Stimulated activated CD8-positive, alpha-beta memory T cell treated with anti-CD3 and anti-CD28 coated beads, Interleukin-12 subunit alpha, Interleukin-12 subunit beta, amount 100 ng/mL, for 4 hours (primary cell): Measurements from ENCODE around the gene SRPRB.
"Not testable (repeated sequence)": the region's sequence is repeated elsewhere in the genome, so short reads cannot be mapped to it uniquely, and the experiment has no call there.

Source experiments
- DNase-seq: peaks from one replicate; pipeline ENCODE4 v3.0.0-alpha.2; 2020; ENCODE audit warnings: low read depth

The SRPRB gene

DNA sequence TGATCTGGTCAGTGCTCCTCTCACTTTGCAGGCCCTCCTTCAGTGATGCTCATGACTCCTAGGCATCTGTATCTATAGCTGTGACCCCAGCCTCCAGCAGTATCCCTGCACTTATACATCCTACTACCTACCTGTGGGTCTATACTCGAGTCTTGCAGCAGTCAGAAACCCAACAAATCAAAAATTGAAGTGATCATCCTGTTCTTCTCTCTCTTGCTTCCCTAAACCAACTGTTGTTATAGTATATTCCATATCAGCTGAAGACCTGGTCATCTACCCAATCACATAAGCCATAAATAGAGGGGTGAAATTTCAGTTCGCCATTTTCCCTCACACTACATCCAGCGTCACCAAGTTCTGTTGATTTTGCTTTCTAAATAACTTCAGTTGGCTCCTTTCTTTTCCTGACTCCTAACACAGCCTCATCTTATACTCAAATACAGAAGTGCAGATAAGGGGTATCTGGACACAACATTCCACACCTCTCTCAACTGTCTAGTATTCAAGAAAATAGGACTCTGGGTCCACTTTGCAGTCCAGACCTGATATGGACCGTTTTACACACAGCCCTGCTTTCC lies 25.9 kb upstream of the SRPRB start:
- DNase-seq = no peak

DNA sequence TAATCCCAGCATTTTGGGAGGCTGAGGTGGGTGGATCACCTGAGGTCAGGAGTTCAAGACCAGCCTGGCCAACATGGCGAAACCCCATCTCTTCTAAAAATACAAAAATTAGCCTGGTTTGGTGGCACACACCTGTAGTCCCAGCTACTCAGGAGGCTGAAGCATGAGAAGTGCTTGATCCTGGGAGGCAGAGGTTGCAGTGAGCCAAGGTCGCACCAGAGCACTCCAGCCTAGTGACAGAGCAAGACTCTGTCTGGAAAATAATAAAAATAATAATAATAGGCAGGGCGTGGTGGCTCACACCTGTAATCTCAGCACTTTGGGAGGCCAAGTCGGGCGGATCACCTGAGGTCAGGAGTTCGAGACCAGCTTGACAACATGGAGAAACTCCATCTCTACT lies 24.9 kb upstream of the SRPRB start:
- DNase-seq = not testable (repeated sequence)

GRCh38 chr3:133781570-133781969 lies 24.0 kb upstream of the SRPRB start:
- DNase-seq = no peak

- no peak for DNase-seq
Measured at GRCh38 chr3:133782454-133782853, 23.2 kb upstream of the SRPRB start.

DNA sequence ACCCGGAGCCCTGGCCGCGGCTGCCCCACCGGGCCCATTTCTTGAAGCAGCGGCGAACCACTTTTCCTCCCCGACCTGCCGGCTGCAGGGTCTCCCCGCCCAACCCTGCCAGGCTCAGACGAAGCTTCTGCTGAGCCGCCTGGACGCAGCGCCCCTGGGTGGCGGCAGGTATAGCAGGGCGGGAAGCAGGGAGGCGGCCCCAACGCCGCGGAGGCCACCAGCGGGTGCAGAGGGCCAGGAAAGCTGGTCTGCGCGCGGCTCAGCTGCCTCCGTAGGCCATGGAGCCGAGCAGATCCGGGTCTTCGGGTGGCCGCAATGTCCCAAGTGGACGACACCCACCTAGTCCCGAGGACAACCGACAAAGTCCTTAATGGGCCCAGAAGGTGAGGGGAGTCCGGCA lies 21.9 kb upstream of the SRPRB start:
- DNase-seq = no peak

DNA sequence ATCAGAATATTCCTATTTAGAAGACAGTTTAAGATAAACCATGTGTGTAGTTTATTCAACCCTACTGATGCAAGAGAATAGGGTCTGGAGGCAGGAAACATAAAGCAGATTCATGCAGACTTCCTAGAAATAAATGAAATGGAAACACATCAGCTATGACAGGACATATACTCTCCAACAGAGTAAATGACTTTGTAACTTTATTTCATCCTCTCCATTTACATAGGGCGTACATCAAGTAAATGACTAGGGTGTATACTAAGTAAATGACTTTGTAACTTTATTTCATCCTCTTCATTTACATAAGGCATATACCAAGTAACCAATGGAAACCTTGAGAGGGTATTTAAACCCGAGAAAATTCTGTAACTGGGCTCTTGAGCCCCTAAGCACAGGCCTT lies 17.6 kb upstream of the SRPRB start:
- DNase-seq = no peak

DNA sequence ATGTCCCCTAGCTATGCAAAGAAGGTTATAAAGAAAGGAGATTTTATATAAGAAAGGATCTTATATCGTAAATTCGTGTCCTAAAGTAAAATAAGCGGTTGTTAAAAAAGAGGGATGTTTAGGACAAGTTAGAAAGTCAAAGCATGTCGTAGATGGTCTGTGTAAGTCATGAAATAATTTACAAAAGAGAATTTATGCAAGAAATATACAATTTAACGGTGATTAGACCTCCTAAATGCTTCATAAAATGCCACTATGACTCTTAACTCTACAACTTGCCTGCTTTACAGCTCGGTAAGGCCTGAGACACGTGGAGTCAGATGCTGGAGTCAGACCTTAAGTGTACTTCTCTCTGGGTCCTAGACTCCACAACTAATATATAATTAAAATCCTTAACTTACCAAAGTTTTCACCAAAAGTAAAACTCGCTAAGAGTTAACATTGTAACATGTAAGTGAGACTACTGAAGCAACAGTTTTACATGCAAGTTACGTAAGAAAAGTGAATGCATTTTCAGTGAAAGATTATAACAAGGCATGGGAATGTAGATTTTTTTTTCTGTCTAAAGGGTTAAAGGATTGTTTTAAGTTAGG lies 13.3 kb upstream of the SRPRB start:
- no peak for DNase-seq

DNA sequence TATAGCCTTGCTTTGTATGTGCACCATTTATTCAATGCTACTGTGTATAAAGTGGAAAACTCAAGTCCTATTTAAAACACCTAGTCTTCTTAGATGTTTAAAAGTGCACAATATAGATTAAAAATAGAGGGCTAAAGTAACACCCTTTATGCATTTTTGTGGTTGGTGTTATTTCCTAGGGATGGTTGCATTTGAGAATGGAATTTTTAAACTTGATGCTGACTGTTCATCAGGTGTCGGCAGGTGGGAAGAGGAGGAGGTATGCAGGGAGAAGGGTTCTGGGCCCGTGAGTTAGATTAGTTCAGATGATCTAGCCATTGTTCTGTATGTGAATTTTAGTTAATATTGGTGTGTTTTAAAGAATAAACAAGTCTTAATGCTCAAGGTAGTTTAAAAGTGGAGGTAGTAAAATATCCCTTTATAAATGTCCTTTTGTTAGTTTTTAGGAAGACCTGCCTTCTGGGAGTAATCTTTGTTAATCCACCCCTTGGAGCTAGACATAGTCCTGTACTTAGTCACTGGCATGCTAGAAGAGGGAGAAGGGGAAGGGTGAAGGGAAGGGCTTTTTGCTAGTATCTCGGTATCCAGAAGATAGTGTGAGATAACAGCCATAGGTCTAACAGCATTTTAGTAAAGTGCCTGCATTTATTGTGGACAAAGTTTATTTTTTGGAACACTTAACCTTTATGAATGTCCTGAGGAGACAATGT lies 8.1 kb upstream of the SRPRB start:
- no peak for DNase-seq

DNA sequence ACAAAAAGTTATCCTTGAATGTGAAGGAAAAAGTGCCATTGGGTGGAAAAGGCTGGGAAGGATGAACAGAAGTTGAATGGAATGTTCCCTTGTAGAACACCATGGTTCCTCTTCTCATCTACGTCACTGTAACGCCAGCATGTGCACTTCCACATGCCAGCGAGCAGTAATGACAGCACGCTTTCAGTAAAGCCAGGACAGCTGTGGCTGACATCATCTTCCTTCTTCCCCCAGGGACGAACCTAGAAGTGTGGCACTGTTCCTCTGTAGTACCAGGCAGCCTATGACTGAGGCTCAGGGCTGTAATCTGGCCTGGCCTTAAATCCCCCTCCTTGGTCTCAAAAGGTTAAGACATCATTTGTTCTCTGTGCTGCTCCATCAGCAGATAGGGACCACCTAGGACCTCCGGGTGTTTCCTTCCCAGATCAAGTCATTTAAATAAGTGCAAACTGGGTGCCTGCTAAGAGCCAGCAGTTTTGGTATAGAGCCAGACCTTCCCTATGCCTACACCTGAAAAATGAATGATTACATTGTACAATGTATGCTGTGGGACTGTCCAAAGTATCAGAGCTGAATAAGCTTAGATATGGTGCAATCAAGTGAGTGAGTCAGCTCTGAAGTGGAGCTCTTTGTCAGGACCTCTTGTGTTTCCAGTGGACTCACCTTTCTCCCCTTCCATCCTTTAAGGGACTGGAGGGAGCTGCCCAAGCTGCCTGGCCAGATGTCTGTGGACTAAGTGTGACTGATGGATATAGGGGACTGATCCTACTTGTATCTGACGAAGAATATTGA lies 5.6 kb upstream of the SRPRB start:
- no peak for DNase-seq

DNA sequence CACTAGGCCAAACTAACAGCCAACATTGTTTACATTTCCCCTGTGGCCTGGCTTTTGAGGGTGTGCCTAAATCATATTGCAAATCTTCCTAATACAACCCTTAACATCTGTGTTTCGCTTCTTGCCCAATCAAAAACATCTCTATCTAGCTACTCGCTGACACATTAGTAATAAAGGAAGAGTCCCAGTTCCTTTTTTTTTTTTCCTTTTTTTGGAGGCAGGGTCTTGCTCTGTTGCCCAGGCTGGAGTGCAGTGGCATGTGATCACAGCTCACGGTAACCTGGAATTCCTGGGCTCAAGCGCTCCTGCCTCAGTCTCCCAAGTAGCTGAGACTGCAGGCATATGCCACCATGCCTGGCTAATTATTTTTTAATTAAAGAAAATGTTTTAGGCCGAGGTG lies 2.1 kb upstream of the SRPRB start:
- DNase-seq = no peak

DNA sequence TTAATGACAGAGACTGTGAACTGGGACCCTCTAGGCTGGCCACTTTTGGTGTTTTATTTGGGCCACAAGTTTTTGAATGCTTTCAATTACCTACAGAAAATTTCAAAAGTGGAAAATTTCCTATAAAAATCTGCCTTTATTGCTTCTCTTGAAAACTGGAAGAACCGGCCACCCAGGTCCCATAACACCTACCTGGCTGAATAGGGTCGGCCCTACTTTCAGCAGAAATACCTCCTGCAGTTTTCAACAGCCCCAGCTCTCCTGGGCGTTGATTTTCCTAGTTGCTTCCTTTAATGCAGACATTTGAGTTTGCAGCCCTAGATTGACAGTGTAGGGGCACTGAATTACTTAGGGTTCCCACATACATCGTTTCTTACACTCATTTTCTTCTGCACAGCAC lies 719 bp upstream of the SRPRB start:
- no peak for DNase-seq

GRCh38 chr3:133805384-133805701 lies 272 bp upstream of the SRPRB start:
- DNase-seq = no peak

DNA sequence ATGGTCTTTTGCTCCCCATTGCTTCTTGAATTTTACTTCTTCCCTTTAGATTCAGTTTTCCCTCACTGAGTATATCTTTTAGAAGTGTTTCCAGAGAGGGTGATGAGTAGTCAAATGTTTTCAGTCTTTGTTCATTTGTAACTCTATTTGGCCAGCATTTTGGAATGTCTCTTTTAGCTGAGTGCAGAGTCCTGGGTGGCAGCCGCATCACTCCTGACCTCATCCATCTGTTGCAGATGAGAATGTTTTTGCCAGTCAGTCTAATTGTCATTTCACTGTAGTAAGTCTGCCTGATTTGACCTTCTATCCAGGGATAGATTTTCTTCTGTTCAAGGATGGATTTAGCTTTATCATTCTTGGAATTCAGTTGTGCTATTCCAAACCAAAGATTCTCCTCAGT lies 7.3 kb downstream of the SRPRB start:
- DNase-seq = no peak

GRCh38 chr3:133815386-133815785 lies 9.8 kb downstream of the SRPRB start:
- DNase-seq = no peak

DNA sequence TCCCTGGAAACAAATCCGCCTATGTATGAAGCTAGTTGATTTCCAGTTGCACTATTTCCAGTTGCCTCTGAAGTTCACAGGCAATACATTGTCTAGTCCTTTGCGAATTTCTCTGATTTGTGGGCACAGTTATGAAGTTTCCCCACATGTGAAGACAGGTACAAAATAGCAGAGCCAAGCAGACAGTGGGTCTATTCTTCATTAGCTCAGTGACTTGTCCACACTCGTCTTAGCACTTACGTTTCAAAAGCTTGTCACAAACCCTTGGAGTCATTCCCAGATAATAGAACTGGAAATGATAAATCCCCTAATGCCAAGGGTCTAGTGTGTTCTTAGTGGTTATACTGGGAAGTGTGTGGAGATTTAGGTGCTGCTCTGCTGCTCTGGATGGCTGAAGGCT lies 14.5 kb downstream of the SRPRB start:
- no peak for DNase-seq

DNA sequence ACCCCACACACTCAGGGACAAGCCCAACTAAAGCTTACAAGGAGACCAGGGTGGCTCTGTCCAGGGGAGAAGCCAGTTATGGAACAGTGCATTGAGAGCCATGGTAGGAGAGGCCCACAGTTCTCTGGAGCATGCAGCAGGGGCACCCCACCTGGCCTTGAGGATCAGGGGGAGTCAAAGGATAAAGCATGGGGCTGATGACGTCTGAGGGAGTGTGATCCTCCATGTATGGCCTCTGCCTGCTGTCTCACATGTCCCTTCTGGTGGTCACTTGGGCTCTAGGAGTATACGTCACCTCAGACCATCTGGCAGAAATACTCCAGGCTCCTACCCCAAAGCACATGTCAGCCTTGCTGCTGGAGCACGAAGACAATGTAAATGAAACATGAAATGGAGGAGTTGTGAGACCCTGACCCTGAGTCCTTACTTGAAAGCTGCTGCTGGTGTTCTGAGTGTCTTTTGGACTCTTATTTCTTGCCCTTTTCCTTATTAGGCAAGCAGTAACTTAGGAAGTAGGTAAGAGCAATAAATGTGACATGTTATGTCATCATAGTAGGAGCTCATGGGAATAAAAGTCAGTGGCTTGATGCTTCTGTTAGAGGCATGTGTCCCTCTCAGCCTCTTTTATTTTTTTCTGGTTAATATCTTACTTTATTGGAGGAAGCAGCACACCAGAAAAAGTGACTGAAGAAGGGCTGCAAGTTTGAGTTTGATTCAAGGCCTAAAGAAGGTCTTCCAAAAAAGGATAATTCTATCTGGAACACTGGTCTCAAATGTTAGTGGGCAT lies 15.5 kb downstream of the SRPRB start:
- DNase-seq = no peak

DNA sequence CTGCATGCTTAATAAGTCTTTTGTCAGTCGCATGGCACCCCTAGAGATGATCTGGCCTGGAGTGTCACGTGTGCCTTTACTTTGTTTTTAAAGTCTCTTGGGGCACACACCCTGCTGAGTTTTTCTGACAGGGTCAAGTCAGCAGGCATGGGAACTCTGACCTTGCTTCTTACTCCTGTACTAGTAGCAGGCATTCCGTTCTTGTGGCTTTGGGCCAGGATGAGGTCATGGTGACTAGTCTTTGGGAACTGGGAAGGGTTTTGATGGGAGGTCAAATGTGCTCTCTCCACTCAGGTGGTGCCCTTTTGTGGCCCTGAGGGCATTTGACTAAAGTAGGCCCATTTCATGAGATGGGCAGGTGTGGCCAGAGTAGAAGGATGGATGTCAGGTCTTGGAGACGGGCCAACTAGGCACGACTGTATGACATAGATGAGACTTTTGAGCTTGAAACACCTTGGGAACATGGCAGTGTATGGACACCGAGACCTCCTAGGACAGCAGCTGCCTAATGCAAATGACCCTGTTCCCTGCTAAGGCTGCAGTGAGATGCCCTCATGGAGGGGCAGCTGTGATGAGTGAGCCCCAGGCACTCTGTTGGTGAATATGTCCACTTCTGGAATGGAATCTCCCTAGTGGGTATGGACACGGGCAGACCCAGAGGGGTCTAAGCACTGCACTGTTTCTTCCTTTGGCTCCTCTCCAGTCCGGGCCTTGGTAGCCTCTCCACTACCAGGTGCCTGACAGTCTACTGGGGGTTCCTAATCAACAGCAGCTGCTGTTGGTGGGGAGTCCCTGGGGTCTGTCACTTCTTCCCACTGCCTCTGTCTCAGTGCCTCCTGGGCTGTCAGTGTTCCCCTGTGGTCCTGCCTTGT lies 16.4 kb downstream of the SRPRB start:
- no peak for DNase-seq

GRCh38 chr3:133824961-133825485 lies 19.4 kb downstream of the SRPRB start:
- no peak for DNase-seq

DNA sequence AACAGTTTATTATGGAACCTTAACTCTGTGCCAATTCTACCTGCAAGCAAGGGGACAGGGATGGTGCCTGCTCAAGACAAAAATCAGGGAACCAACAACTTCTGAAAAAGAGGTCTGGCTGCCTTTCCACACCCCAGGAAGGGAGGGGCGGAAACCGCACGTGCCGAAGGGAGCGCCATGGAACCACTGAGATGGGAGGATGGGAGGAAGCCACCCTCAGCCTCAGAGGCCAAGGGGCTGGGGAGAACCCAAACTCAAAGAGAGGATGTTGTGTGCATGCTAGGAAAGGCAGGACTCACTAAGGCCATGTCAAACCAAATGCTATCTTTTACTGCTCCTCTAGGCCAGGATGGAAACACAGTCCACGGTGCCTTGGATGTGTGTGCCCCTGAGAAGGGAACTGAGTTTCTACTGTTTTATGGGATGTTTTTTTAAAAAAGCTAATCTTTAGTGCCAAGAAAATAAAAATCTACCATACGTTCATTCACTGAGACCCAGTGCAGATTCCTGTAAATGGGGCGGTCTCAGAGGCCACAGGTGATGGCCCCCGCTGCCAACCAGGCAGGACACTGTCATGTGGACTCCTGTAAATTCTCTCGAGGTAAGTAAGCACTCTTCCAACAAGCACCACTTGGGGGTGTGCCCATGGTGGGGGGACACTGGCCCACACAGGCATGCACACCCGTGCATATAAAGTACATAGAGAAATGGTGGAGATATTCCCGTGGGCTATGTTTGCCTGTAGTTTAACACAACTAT lies 20.5 kb downstream of the SRPRB start:
- no peak for DNase-seq

DNA sequence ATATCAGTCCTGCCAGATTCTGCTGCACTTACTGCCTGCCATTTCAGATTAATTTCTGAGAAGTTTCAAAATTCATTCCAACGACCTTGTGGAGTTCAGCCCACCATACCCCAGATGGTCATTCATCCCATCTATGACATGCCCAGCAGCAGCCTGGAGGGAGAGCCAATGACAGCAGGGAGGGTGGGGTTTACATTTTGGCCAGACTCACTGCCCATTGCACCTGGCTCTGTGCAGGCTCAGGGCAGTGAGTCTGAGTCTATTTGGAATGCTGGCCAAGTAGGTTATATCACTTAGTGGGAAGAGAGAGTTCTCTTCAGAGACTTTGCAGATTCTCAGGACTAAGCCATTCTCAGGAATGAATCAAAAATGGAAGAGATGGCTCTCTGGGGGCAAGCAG lies 21.5 kb downstream of the SRPRB start:
- DNase-seq = no peak
